ENCODE data around the gene ZPBP2.

- no peak for TF ChIP-seq CTCF (IDR thresholded peaks at IDR 0.05)
- TF ChIP-seq FOXJ3 (CRISPR knock-in tag; IDR thresholded peaks at IDR 0.05; ENCODE audit: borderline replicate concordance), result no peak
- no peak for TF ChIP-seq ZNF138 (CRISPR knock-in tag; conservative IDR thresholded peaks at IDR 0.05)
- no peak for TF ChIP-seq NR3C1 (CRISPR knock-in tag; conservative IDR thresholded peaks at IDR 0.05; ENCODE audit: low read depth)
- no peak for TF ChIP-seq ATF6 (CRISPR knock-in tag; IDR thresholded peaks at IDR 0.05)
- no peak for TF ChIP-seq E2F5 (CRISPR knock-in tag; IDR thresholded peaks at IDR 0.05)
- TF ChIP-seq USF1 (CRISPR knock-in tag; IDR thresholded peaks at IDR 0.05), result no peak
- TF ChIP-seq TP53 (CRISPR knock-in tag; IDR thresholded peaks at IDR 0.05), result no peak
- no peak for TF ChIP-seq SP1 (CRISPR knock-in tag; conservative IDR thresholded peaks at IDR 0.05)
- no peak for TF ChIP-seq FOXK1 (CRISPR knock-in tag; IDR thresholded peaks at IDR 0.05)
- no peak for TF ChIP-seq E2F1 (CRISPR knock-in tag; IDR thresholded peaks at IDR 0.05)
These were observed 58.6 kb downstream of the ZPBP2 start for GRCh38 chr17:39926588-39927100.
